Fibroblast of skin of back (primary cell): Measurements from ENCODE around the gene PTPRD.

ENCODE experiments used
- DNase-seq: peaks from one replicate; pipeline ENCODE4 v3.0.0-alpha.2; 2013

Gene PTPRD

GRCh38 chr9:9275601-9276000, 1337.2 kb downstream of the PTPRD start:
- no peak for DNase-seq

GRCh38 chr9:9257999-9258498, 1354.8 kb downstream of the PTPRD start:
- no peak for DNase-seq

DNA sequence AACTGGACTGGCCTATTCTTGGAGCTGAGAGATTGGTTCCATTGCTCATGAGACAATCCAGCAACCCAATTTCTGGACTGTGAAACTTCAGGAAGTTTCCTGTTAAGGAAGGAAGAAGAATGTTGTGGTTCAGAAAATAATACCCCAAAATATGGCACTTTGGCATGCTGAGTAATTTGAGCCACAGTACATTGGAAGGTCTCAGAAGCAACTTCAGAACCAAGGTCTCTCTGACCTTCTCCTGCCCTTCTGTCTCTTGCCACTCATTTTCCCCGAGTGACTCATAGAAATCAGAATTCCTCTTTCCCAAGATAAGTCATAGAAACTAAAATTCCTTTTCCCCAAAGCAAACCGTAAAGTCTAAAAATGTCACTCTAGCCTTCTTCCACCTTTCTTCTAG, 1366.1 kb downstream of the PTPRD start:
- no peak for DNase-seq

GRCh38 chr9:9231946-9232345, 1380.9 kb downstream of the PTPRD start:
- no peak for DNase-seq

DNA sequence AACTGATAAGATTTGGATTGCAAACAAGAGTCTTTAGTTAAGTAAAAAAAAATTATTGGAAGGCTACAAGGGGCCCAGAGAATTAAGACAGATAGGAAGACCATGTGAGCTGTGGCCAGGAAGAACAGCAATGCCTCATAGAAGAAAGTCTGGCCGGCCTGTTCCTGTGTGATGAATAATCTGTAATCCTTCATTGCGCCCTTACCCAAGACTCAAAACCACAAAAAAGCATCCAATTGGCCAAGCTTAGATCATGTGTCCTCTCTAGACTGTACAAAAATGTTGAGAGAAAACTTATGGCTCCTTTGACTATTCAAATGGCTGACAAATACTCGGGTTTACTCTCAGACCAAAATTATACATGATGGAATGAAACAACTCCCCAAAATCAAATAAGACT, 1383.5 kb downstream of the PTPRD start:
- DNase-seq = no peak

DNA sequence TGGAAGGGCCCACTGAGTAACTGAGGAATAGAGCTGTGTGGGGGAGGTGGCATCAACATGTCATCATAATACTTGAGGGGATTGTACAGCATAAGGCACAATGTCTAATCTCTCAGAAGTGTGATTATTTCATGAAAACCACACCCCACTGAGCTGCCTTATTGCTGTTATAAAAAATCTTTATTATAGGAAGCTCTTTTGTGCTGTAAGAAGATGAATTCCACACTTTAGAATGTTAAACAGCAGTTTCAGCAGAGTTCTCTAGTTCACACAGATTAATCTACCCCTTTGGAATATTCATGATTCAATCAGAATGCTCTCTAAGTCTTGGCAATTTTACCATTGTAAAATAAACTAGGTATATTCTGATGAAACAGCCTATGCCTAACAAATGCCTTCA, 1389.6 kb downstream of the PTPRD start:
- no peak for DNase-seq

DNA sequence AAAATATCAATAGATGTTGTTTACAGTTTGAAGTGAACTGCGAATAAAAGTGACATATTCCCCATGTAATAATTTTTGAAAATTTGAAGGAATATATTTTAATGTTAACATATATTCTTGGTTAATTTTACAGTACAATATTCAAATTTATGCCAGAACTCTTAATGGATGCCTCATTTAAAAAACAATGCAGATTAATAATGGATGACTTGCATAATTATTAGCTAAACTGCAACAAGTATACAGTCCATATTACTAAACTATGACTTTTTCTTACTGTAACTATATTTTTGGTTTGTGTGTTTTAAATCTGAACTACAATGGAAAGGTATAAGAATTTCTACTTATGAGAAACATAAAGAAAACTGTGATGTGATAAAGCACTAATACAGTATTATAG, 1390.1 kb downstream of the PTPRD start:
- DNase-seq = no peak

- DNase-seq = no peak
Observed at GRCh38 chr9:9216934-9217333, 1395.9 kb downstream of the PTPRD start.

DNA sequence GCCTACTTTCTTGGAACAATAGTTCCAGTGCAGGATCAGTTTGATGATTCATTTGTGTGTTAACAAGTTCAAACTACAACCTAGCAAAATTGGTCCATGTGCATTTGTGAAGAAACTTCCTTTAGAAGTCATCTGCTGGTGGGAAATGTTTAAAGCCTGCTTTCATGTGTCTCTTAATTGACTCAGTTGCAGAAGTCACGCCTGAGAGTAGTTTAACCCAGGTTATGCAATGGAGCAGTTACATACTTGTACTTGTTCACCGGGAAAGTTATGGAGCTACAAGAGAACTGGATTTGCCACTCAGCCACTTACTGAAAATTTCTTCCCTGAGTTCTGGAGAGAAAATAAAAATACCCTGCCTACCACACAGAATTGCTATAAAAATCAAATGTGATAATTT, 1397.8 kb downstream of the PTPRD start:
- no peak for DNase-seq

DNA sequence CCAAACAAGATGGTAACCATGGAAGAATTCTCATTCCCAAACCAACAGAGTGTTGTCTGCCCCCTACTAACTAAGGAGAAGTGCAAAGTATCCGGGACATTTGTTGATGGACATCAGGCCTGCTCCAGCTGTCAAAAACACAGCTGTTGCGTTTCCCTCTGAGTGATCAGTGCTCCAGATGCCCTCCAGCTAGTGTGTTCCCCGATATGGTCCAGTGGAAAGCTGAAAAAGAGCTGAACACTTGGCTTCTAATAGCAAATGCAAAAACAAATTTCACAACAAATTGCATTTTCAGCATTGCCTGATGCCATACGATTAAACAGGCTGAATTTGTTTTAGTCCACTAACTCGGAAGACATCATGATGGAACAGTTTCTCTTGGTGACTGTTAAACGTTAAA, 1398.7 kb downstream of the PTPRD start:
- no peak for DNase-seq

- no peak for DNase-seq
Observed at GRCh38 chr9:9212963-9213362, 1399.8 kb downstream of the PTPRD start.

DNA sequence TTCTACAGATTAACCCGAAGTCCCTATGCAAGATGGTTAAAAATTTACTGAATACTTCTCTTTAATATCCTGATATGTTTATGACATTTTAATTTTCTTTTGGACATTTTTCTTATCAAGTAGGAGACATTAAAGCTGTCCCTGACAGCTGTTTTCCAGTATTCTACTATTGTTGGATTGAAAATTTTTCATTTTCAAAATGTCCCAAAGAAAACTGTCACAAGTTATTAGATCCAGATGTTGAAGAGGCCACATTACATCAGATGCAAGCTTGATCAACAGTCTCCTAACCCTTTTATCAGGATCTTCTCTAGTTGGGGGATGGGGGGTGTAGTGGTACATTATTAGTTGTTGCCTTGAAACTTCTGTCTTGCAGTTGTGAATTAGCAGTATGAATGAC, 1410.5 kb downstream of the PTPRD start:
- no peak for DNase-seq

DNA sequence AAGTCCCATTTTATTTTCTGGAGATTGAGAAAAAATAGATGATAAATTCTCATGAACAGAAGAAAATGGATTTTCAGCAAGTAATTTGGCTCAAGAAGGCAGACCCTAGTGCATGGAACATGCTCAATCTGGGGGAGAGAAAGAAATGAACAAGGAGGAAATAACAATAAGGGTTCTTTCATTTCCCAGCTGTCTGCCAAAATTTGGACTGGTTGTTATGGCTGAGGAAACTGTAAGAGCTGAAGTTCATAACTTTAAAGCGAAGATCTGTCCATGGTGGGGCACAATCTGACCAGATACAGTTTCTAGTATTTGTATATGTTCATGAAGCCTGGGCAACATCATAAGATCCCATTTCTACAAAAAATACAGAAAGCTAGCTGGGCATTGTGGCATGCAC, 1426.7 kb downstream of the PTPRD start:
- DNase-seq = no peak

DNA sequence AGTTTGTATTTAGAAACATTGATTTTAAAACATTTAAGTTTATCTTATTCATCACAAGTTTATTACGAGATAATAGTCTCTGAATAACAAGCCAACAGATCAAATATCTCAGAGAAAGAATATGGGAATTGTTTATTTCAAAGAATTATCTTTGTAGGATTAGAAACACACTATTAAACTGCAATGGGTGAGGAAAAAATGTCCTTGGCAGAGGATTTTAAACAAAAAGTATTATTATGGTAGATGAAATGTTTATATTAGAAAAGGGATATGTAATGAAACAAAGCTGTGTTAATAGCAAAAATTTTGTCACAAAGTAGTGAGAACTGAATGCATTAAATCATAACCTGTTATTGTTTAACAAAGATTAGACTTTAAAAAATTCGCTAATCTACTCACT, 1430.4 kb downstream of the PTPRD start:
- DNase-seq = no peak

DNA sequence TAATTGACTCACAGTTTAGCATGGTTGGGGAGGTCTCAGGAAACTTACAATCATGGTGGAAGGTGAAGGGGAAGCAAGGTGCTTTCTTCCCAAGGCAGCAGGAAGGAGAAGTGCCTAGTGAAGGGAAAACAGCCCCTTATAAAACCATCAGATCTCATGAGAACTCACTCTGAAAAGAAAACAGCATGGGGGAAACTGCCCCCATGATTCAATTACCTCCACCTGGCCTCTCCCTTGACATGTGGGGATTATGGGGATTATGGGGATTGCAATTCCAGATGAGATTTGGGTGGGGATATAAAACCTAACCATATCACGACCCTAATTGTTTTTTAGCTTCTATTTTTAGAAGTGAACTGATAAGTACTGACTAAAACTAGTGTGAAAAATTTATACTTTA, 1435.7 kb downstream of the PTPRD start:
- no peak for DNase-seq

GRCh38 chr9:9174358-9174757, 1438.4 kb downstream of the PTPRD start:
- DNase-seq = no peak

DNA sequence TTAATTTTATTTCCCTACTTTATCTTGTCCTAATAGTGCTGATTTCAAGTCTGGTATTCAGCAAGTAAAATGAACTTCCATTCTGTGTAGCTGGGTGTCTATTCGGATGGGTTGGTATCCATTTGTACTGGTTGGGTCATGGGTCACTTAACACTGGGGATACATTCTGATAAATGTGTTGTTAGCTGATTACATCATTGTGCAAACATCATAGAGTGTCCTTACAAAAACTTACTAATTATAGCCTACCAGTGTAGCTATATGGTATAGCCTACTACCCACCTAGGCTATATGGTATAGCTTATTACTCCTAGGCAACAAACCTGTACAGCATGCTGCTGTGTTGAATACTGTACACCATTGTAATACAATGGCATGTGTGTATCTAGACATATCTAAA, 1439.5 kb downstream of the PTPRD start:
- DNase-seq = no peak

DNA sequence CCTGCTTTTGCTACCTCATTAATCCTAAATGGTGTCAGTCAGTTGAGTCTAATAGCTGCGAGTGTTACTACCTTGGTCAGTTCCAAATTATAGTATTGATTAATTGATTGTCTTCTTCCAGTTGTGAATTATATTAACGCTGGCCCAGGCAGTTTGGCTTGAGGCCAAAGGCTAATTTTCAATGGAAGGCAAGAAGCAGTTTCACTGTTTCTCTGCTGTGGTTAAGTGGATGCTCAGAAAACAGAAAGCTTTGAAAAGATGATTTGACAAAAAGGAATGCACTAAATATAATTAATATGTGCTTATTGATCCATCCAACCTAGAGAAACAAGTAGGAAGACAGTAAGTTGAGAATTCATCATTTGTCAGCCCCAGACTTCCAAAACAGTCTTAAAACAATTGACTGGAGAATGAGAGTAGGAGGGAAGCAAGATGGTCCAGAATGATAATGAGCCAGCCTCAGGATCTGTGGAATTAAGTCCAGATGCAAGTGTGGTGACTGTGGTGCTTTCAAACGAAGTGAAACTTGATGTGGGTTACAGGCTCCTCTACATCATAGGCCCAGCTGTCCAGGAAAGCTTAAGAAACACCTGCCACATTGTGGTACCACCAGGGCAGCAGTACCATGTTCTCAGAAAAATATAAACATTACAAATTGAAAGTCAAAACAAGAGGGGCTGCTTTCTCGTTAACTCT, 1442.2 kb downstream of the PTPRD start:
- DNase-seq = no peak

DNA sequence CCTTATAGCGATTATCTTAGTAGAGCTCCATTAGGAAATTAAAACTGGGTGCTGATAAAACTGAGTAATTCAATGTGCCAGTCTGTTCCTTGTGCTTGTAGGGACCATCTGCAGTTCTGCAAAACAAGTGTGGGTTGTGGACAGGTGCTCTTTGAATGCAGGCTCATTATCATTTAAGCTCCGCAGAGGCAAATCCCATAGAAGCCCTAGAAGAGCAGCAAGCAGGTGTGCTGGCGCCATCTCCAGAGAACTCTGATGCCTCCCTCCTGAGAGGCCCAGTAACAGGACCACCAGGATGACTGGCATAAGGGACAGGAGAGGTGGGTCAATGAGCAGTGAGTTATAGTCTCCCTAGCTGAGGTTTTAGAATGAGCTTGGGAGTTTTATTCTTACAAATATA, 1470.8 kb downstream of the PTPRD start:
- no peak for DNase-seq

DNA sequence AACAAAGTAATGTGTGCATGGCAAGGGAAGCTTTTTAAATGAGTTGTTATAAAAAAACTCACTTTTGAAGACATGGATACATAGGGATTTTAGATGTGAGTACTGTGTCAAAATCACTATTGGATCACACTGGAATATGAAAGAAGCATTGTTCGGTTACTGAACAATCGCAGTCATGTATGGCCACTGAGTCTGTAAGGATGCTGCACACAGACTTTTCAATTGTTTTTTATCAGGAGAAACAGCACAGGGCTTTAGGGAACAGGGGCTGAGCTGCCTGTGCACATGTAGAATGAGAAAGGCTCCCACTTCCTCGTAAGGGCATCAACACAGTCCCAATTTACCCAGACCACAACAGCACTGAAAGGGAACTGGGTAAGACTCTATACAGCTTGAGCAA, 1479.3 kb downstream of the PTPRD start:
- no peak for DNase-seq

- DNase-seq = no peak
Observed at GRCh38 chr9:9124616-9125015, 1488.2 kb downstream of the PTPRD start.

DNA sequence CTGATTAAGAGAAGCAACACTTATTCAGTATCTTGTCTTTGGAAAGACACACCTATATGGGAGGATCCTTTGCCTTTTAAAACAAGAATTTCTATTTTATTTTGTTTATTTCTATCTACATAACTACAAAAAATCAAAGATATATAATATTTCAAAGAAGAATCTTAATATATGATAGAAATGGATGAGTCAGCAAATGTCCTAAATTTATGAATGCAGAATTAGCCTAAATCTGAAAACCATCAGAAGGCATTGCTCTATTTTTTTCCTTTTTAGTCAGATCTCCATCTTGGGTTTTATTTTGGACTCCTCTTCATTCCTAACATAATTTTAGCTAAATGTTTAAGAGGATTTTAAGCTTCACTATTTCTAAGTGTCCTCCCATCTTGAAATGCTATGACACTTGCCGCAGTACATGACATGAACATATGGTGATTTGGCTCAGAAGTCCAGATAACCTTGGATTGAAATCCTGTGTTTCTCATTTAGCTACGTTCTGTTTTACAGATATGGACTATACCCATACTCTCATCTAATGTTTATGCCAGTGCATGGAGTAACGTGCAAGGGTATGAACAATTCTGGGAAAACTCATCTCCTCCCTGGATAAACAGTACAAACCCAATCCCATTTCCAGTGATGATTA, 1490.4 kb downstream of the PTPRD start:
- no peak for DNase-seq

- DNase-seq = no peak
Observed at GRCh38 chr9:9117866-9118265, 1494.9 kb downstream of the PTPRD start.

DNA sequence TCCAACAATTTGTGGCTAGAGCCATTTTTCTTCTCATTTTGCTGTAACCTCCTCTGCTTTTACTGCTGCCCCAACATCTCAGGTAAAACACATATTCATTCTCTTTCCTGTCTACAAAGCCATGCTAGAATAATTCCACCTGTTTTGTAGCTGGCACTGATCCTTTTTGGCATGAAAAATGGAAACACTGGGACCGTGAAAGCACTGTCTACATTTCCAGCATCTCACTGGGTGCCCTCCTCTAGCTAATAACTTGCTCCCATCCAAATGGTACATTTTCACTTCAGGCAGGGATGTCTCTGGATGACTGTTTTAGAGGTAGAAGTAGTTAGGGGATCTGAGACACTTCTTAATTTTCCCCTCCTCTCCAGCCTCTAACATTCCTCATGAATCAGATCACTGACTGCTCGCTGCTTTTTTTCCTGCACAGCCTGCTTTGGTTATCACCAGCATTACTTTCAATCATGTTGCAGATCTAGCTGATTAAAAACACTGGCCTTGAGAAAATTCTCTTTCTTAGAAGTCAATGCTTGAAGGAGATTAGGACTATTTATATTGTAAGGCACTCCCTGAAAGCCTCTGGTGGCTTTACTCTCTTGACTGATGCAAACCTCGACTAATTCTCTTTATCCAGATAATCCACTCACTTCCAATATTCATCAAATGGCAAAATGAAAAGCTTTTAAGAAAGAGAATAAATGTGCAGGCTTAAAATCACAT, 1500.6 kb downstream of the PTPRD start:
- no peak for DNase-seq
